OCI-LY7 (cell line): ENCODE data around the gene CRK.

Experiments
- EZH2phosphoT487 ChIP-seq: fragments of 200-600 bp; sonication (generic); IDR thresholded peaks from 2 replicates; pipeline ENCODE4 v1.6.1; 2018; ENCODE audit warnings: low read depth, borderline replicate concordance, mild to moderate bottlenecking, mixed run types, antibody characterized with exemption, low read length, moderate library complexity, mixed read lengths
- TF ChIP-seq, protein P1 (sequence below): fragments of 200-600 bp; sonication (generic); conservative IDR thresholded peaks from 2 replicates; pipeline ENCODE4 v1.5.1; 2014; ENCODE audit warnings: mild to moderate bottlenecking, antibody characterized with exemption, low read length, moderate library complexity, mixed read lengths

DNA sequence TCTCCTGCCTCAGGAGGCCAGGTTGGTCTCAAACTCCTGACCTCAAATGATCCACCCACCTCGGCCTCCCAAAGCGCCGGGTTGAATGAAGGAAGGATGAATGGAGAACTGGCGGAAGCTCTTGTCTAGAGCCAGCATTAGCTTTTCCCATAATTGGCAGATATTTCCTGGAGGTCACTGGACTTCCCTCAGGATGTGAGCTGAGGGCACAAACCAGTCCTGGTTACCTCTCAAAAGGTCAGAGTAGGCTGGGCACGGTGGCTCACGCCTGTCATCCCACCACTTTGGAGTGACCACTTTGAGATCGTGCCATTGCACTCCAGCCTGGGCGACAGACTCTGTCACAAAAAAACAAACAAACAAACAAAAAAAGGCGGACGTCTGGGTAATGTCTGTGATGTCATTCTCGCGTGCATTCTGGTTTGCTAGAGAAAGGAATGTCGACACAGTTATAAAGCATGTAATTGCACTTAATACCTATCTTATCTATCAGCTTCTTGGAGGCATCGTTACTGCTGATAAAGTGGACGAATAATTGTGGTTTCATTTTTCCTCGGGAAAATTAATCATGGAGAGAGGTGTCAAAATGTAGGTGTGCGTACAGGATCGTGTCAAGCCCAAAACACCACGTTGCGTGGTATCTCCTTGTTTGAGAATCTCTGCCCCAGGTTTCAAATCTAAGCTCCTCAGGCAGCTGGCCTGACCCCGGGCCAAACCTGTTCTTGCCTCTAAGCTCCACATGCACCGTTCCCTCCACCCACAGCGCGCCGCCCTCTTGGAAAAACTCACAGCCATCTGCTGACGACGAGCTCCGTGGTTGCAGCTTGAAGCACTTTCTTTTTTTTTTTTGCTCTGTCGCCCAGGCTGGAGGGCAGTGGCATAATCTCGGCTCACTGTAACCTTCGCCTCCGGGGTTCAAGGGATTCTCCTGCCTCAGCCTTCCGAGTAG, 6.4 kb upstream of the CRK start:
- TF ChIP-seq, protein P1, sequence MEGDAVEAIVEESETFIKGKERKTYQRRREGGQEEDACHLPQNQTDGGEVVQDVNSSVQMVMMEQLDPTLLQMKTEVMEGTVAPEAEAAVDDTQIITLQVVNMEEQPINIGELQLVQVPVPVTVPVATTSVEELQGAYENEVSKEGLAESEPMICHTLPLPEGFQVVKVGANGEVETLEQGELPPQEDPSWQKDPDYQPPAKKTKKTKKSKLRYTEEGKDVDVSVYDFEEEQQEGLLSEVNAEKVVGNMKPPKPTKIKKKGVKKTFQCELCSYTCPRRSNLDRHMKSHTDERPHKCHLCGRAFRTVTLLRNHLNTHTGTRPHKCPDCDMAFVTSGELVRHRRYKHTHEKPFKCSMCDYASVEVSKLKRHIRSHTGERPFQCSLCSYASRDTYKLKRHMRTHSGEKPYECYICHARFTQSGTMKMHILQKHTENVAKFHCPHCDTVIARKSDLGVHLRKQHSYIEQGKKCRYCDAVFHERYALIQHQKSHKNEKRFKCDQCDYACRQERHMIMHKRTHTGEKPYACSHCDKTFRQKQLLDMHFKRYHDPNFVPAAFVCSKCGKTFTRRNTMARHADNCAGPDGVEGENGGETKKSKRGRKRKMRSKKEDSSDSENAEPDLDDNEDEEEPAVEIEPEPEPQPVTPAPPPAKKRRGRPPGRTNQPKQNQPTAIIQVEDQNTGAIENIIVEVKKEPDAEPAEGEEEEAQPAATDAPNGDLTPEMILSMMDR: no peak
- TF ChIP-seq EZH2phosphoT487: no peak
